ES-I3 (cell line): Measurements from ENCODE around the gene ANKRD10.
"Not testable (repeated sequence)": the region's sequence is repeated elsewhere in the genome, so short reads cannot be mapped to it uniquely, and the experiment has no call there.

ENCODE experiments used
- H3K36me3 ChIP-seq: 2 replicates; pipeline ENCODE4 v1.6.1; 2013; ENCODE audit warnings: mild to moderate bottlenecking, low read length, control low read depth, moderate library complexity; ENCODE audit not compliant: insufficient read depth
- H3K4me1 ChIP-seq: 2 replicates; pipeline ENCODE4 v1.6.1; 2013; ENCODE audit warnings: mild to moderate bottlenecking, control low read depth, low read length; ENCODE audit not compliant: insufficient read depth
- H3K9ac ChIP-seq: 2 replicates; pipeline ENCODE4 v1.6.1; 2013; ENCODE audit warnings: low read depth, mild to moderate bottlenecking, low read length, moderate library complexity
- H3K9me3 ChIP-seq: 2 replicates; pipeline ENCODE4 v1.6.1; 2013; ENCODE audit warnings: mild to moderate bottlenecking, low read length, moderate library complexity; ENCODE audit not compliant: control insufficient read depth, insufficient read depth

The ANKRD10 gene

GRCh38 chr13:110856942-110857835, 57.7 kb downstream of the ANKRD10 start:
- Histone ChIP-seq H3K9ac (no peak overlapping the region), H3K36me3 (no peaks in the 10 kb centered on the region), H3K4me1 (0 out of 2 replicates have a peak, but pooled peaks cover 7% of the 10 kb centered on the region), H3K9me3 (no peaks in the 10 kb centered on the region)

GRCh38 chr13:110855363-110855762, 59.5 kb downstream of the ANKRD10 start:
- Histone ChIP-seq H3K9ac (no peak overlapping the region), H3K9me3 (no peaks in the 10 kb centered on the region), H3K36me3 (no peaks in the 10 kb centered on the region), H3K4me1 (0 out of 2 replicates have a peak, but pooled peaks cover 7% of the 10 kb centered on the region)

DNA sequence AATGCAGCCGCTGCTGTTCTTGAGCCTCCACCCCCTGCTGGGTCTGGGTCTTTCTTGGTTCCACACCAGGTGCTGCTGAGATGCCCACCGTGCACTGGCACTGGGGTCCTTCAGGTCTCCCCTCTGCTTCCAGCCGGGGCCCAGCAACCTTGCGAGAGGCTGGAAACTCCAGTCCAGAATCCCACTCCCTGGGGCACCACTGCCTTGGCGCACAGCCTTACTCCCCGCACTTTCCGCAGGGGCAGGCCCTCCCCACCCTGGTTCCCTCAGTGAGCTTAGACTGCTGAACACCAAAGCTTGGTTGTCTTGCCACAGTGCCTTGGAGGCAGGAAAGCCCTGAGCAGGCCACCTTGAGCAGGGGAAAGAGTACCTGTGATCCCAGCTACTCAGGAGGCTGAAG, 60.0 kb downstream of the ANKRD10 start:
- H3K36me3 ChIP-seq, result no peaks in the 10 kb centered on the region
- no peak overlapping the region for H3K9ac ChIP-seq
- no peaks in the 10 kb centered on the region for H3K9me3 ChIP-seq

DNA sequence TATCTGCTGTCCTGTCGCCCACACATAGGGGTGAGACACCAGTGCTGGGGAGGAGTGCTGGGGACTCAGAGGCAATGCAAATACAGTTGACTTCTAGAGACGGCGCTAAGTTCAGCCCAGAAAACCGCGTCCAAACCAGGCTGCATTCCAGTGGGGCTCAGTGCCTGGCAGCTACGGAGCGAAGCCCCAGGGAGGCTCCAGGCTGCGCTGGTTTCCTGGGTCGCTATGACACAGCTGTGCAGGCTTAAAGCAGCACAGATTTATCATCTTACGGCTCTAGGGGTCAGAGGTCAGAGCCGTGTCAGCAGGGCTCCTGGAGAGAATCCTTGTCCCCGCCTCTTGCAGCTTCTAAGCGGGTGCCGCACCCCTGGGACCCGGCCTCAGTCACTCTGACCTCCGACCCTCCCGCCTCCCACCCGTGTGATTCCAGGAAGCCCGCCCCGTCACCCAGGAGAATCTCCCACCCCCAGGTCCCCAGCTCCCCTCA, 61.6 kb downstream of the ANKRD10 start:
- Histone ChIP-seq H3K36me3 (no peaks in the 10 kb centered on the region), H3K9ac (no peak overlapping the region), H3K4me1 (0 out of 2 replicates have a peak, but pooled peaks cover 7% of the 10 kb centered on the region), H3K9me3 (no peaks in the 10 kb centered on the region)

More for the DNA sequence above, 60.0 kb downstream of the ANKRD10 start:
- H3K4me1 ChIP-seq, result 0 out of 2 replicates have a peak, but pooled peaks cover 7% of the 10 kb centered on the region

DNA sequence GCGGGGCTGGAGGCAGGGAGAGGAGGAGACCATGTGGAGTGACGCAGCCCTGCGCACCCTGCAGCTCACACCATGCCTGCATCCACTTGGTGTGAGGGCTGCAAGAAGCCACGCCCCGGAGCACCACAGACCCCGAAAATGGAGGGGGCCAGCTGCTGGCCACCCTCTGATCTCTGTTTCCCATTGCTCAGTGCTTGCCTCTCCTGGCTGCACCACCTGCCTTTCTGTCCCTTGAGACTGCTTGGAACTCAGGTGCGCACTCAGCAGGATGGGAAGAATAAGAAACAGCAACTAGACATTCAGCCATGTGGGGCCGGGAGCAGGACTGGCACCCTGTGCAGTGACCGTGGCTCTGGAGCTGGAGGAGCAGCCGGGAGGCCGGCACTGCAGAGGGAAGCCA, 64.0 kb downstream of the ANKRD10 start:
- Histone ChIP-seq H3K9me3 (no peaks in the 10 kb centered on the region), H3K4me1 (0 out of 2 replicates have a peak, but pooled peaks cover 7% of the 10 kb centered on the region), H3K36me3 (no peaks in the 10 kb centered on the region), H3K9ac (no peak overlapping the region)

GRCh38 chr13:110850006-110850405, 64.9 kb downstream of the ANKRD10 start:
- no peaks in the 10 kb centered on the region for H3K9me3 ChIP-seq
- H3K4me1 ChIP-seq, result 0 out of 2 replicates have a peak, but pooled peaks cover 7% of the 10 kb centered on the region
- H3K36me3 ChIP-seq, result no peaks in the 10 kb centered on the region
- H3K9ac ChIP-seq, result no peak overlapping the region

- Histone ChIP-seq H3K4me1 (no peaks in the 10 kb centered on the region), H3K9me3 (0 out of 2 replicates have a peak, but pooled peaks cover 2% of the 10 kb centered on the region), H3K36me3 (no peaks in the 10 kb centered on the region), H3K9ac (no peak overlapping the region)
Measured at GRCh38 chr13:110845520-110845919, 69.3 kb downstream of the ANKRD10 start.

DNA sequence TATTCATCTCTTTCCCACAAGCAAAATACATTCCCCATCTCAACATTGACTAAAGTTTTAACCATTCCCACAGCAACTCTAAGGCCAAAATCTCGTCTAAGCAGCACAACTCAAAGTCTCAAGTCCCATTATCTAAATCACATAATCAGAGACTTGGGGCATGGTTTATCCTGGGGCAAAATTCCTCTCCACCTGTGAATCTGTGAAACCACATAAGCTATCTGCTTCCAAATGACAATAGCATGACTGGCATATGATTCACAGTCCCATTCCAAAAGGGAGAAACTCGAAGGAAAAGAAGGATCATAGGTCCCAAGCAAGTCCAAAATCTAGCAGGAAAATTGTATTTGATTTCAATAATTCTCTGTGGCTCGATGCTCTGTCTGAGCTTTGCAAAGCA, 73.0 kb downstream of the ANKRD10 start:
- H3K4me1 ChIP-seq, result no peaks in the 10 kb centered on the region
- peaks cover 2% of the 10 kb centered on the region; the same call in 1 of the 2 replicates for H3K9me3 ChIP-seq
- H3K36me3 ChIP-seq, result no peaks in the 10 kb centered on the region
- no peak overlapping the region for H3K9ac ChIP-seq

- Histone ChIP-seq H3K36me3 (no peaks in the 10 kb centered on the region), H3K9ac (no peak overlapping the region), H3K4me1 (peaks cover 3% of the 10 kb centered on the region; the same call in 1 of the 2 replicates), H3K9me3 (peaks cover 2% of the 10 kb centered on the region; the same call in 1 of the 2 replicates)
Measured at GRCh38 chr13:110841406-110841805, 73.5 kb downstream of the ANKRD10 start.

GRCh38 chr13:110838867-110839538, 75.9 kb downstream of the ANKRD10 start:
- Histone ChIP-seq H3K36me3 (no peaks in the 10 kb centered on the region), H3K9ac (no peak overlapping the region), H3K9me3 (peaks cover 2% of the 10 kb centered on the region; the same call in 1 of the 2 replicates), H3K4me1 (peaks cover 9% of the 10 kb centered on the region; the same call in 1 of the 2 replicates)

DNA sequence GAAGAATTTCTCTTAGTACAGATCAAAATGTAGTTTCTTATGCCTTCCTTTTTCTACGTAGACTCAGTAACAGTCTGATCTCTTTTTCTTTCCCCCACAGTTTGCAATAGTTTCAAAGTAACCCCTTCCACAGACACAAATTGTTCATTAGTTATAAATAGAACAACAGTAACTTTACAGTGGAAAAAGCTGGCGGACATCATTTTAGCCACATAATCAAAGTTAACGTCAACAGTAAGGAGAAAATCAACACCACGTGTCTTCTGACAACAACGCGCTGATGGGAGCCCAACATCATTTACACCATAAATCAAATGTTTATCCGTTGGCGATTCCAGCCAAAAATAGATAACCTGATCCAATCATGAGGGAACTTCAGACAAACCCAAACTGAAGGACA, 76.8 kb downstream of the ANKRD10 start:
- peaks cover 9% of the 10 kb centered on the region; the same call in 1 of the 2 replicates for H3K4me1 ChIP-seq
- H3K36me3 ChIP-seq, result no peaks in the 10 kb centered on the region
- H3K9me3 ChIP-seq, result peaks cover 2% of the 10 kb centered on the region; the same call in 1 of the 2 replicates
- H3K9ac ChIP-seq, result no peak overlapping the region

DNA sequence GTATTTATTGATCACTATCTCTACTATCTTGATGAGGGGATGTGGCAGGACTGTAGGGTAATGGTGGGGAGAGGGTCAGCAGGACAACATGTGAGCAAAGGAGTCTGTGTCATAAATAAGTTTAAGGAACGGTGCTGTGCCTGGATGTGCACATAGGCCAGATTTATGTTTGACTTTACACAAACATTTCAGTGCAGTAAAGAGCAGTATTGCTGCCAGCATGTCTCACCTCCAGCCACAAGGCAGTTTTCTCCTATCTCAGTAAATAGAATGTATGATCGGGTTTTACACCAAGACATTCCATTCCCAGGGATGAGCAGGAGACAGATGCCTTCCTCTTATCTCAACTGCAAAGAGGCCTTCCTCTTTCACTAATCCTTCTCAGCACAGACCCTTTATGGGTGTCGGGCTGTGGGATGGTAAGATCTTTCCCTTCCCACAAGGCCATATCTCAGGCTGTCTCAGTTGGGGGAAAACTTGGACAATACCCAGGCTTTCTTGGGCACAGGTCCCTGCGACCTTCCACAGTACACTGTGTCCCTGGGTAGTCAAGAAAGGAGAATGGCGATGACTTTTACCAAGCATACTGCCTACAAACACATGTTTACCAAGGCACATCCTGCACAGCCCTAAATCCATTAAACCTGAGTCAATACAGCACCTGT, 77.3 kb downstream of the ANKRD10 start:
- H3K36me3 ChIP-seq, H3K4me1 ChIP-seq, H3K9ac ChIP-seq, H3K9me3 ChIP-seq: not testable (repeated sequence)

DNA sequence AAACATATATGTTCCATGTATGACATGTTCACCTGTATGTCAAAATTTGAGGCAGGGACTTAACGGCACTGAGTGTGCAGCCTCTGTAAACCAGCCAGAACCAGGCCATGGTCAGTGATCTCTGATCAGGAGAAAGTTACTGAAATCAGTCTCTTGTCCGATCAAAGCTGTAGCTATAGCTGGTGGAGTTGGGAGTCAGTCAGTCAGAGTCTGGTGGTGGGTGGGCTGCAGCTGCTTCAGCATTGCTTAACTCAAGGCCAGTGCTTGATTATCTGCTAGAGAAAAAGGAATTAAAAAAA, 78.3 kb downstream of the ANKRD10 start:
- Histone ChIP-seq H3K36me3 (no peaks in the 10 kb centered on the region), H3K9me3 (peaks cover under 1% of the 10 kb centered on the region; the same call in 1 of the 2 replicates), H3K4me1 (peaks cover 9% of the 10 kb centered on the region; the same call in 1 of the 2 replicates), H3K9ac (no peak overlapping the region)
